GM19328 (cell line): ENCODE results near the gene ABLIM2.

Experiments used
- ATAC-seq: cut with Tn5 transposase; IDR thresholded peaks from one replicate; pipeline ENCODE4 v1.9.1; 2021; ENCODE audit warnings: mild to moderate bottlenecking, moderate library complexity; ENCODE audit not compliant: unreplicated experiment

Gene ABLIM2

DNA sequence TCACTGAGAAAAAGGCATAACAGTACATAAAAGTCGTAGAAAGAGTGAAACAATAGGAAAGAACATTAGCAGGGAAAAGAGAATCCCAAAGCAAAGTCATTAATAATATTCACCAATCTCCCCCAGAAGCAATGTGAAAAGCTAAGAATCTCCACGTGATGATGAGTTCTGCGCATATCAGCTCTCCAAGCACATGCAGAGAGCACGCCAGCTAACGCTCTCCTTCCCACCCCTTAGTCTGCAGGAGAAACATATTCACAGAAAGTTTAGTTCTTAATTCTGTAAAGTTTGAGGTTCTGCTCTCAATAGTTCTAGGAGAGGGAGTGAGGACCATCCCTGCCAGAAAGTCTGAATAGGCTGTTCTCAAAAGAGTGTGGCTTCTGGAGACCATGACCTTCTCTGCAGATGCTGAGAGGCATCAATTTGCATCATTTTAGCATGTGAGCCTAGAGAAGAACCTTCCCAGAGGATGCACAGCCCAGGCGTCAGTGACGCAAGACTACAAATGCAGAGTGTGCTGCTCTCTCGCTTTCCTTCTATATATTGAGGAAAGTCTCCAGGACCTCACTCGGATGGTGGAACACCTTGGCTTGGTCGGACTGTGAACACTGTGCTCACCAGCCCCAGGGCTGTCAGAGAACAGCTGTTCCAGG lies 167.7 kb downstream of the ABLIM2 start:
- no peak for ATAC-seq

DNA sequence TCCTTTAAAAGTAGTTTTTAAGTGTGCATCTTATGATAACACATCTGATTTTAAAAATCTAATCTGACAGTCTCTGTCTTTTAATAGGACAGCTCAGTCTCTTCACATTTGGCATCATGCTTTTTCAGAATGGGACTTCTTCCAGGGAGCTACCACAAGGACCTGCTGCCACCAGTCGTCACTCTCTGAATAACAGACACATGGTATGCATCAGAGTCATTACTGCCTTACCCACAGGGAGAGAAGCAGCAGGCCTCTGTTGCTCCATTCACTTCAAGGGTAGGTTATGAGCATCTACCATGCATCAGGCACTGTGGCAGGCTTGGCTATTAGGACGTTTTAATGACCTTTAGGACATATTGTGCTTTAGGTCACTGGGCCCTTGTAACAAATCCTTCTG lies 169.0 kb downstream of the ABLIM2 start:
- no peak for ATAC-seq

DNA sequence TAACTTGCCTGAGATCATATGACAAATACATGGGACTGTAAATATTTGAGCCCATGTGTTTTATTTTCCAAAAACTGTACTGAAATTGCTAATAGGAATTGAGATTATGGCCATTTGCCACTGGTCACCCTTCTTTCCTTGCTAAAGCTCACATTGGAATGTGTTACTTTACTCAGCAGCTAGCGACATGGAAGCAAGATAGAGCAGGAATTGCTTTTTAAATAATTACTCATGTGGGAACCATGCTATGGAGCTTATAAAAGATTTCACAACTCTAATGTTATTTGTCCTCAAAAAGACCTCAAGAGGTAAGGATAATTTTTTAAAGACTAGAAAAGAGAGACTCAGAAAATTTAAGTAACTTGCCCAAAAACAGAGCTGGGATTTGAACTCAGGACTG lies 170.2 kb downstream of the ABLIM2 start:
- no peak for ATAC-seq

DNA sequence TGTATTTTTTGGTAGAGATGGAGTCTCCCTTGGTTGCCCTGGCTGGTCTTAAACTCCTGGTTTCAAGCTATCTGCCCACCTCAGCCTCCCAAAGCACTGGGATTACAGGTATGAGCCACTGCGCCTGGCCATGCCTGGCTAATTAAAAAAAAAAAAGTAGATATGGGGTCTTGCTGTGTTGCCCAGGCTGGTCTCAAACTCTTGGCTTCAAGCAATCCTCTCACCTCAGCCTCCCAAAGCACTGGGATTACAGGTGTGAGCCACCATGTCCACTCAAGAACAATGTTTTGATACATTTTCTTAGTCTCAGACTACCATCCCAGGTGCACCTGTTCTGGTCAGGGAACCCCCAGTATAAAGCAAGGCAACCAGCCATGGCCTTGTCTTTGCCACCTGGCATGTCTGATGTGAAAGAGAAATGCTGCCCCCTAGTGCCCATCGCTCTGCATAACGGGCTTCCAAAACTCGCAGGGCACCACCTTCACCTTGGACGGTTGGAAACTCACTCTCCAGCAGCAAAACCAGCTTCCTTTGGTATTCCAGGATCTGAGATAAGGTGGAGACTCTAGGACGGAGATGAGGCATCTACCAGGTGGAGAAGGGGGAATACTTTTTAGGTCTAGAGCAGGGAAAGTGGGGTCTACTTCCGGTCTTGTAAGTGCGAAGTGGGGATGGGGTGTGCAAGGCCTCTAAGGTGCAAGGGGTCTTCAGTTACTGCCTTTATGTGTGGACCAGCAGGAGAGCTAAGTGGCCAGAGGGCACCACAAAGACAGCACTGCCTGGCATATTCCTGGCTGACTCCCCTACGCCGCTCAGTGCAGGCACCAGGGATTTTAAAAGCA lies 171.2 kb downstream of the ABLIM2 start:
- peak; percentile 59 for ATAC-seq

DNA sequence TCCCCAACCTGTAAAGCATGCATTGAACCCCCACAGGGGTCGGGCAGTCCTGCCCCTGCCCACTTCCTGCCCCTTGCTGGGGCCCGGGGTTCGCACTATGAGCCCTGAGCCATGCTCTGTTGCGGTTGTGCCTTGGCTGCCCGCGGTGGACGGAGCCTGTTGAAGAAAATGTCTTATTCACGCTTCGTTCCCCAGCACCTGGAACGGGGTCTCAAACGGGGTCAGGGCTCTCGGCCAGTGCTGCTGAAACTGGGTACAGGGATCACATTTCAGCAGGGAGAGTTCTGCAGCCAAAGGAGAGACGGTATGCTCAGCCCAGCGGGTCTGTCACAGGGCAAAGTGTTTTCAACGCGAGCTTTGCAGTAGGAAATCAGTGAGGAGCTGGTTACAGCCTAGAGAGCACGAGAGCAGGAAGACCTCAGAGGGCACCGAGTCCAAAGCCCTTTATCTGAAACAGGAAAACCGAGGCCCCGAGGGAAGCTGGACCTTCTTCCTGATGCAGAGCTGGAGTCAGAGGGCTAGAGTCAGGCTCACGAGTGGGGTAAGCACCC lies 172.6 kb downstream of the ABLIM2 start:
- no peak for ATAC-seq

DNA sequence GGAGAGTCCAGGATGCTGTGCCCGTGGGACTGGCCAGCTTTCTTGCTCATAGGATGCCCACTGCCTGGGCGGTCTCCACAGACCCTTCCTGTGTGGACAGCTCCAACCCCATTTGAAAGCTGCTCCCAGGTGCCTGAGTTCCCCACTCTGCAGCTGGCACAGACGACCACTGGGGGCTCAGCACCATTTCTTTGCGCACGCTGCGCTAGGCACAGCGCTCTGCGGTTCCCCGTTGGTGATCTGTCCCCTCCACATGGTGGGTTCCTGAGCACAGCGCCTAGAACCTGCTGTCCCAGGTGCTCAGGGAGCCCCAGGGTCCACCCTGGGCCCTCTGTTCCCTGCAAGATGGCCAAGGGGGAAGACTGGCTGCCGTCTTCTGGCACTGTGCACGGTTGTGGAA lies 173.5 kb downstream of the ABLIM2 start:
- ATAC-seq: no peak

DNA sequence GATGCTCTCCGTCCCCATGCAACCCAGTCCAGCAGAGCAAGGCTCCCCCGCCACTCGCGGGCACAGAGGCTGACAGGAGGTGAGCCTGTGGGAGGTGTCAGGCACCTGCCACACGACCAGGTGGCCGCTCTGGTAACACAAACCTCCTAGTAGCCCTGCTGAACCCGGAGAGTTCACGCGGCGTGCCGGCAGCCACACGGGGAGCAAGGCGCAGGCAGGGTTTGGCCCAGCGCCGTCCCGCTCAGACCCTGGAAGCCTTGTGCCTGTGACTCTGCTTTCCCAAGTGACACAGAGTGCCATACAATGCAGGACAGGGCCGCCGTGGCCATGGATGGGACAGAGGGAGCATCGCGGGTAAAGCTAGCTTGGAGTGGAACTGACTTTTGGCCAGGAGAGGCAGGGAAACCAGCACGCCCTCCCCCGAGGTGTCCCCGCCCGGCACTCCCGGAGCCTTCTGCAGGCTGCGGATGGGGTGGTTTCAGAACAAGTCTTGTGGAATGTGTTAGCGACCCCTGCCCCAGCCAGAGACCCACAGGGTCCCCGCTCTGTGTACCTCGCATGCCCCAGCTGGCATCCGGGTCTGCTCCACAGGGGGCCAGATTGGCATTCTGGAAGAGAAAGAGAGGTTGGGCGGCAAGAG lies 174.2 kb downstream of the ABLIM2 start:
- no peak for ATAC-seq

DNA sequence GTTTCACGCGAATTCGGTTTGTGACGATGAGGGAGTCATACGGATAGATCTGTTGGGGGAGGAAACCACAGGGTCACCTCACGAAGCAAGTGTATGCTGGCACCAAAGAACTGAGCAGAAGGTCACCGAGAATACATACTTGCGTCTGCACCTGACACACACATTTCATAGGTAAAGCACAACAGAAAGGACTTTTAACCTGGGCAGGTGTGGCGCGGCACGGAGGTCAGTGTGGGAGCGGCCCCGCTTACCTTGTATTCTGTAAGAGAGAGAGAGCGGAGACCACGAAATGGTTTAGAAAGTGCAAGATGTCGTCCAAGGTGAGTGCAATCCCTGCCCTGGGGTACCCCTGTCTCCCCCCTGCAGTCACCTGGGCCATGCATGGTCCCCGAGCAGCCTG lies 175.3 kb downstream of the ABLIM2 start:
- no peak for ATAC-seq

DNA sequence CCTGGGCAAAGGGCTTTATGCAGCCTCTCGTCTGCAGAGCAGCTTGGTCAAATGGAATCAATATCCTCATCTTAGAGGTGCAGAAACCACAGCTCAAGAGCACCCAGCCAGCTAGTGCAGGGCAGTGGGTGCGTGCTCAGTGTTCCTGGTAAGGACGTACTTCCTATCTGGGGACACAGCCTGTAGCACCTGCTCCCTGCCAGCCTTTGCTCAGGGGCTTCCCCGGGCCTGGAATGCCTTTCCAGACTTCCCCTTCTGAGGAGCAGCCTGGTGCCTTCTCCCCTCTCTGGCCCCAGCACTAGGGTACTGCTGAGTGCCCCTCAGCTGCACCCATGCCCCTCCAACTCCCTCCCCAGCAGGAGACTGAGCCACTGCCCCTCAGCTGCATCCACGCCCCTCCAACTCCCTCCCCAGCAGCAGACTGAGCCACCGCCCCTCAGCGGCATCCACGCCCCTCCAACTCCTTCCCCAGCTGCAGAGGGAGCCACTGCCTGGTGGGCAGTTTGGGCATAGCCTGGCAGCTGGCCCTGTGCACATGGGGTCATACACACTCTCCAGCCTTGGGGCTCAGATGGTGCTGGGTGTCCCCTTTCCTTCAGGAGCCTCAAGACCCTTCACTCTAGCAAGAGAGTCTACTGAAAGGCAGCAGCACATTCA lies 176.7 kb downstream of the ABLIM2 start:
- no peak for ATAC-seq

DNA sequence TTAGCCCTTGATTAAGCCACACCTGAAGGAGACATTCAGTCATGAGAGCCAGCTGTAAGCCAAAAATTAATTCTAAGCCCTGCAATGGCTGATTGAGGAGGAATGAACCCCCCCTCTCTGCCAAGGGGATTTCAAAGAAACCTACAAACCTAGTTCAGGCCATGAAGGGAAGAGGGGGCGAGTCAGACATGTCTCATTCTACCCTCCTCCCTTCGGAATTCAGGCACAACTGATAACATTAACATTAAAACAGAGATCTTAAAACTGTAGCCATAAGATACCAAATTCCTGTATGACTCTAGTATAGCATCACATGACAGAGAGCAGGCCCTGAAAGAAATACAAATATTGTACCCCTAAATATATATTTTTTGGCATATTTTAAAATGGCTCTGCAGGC lies 178.6 kb downstream of the ABLIM2 start:
- no peak for ATAC-seq

DNA sequence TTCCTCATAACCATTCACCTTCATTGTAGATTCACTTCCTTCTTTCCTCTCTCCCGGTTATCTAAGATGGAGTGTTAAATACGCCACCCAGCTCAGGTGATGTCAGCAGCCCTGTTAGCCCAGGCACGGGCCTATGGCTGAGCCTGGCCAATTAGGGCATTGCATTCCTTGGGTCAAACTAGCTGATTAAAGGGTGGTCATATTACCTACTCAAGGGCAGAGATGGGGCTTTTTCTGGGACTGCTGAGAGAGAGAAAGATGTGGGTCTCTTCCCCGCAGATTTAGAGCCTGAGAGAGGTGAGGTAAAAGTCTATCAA lies 179.0 kb downstream of the ABLIM2 start:
- ATAC-seq: no peak

DNA sequence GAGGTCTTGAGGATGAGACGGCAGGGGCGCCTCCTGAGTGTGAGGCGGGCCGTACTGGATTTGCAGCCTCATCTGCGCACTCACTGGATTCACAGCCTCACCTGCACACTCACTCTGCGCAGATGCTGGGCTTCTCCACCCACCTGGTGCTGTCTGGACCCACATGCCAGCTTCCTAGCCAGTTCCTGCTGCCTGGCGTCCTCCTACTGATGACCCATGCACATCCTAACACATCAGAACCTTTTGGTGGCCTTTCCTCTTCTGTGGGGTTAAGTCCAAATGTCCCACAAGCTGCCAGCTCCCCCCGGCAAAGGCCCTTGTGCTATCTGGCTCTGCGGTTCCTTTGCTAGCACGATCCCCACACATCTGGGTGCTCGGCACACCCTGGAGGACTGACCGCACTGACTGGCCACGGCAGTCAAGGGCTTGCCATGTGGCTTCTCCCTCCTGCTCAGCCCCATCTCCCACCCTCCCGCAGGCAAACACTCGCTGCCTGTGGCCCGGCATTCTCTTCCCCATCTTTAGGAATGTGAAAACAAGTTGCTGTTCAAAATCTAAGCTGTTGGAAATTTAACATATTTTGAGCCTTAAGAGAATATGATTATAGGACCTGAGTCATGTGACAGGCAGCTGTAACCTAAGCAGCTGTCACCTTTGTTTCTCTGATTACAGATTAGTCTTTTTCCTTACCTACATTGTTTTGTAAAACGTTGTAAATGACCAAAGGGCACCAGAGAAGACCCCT lies 179.5 kb downstream of the ABLIM2 start:
- ATAC-seq: no peak

DNA sequence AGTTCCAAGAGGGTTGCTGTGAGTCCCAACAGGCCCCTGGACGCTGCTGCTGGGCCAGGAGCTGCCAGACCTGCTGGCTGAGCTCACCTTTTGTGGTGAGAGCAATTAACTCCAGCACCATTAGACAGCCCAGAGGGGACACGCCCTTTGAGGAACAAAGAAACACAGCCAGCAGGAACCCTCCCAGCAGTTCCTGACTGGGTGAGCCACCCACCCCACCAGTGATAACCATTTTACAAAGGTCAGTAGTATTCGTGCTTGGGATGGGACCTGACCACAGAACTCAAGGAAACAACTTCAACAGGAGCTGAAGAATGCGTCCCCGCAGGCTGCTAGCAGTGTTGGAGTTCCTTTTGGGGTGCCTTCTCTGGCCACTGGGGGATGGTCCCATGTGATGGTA lies 180.1 kb downstream of the ABLIM2 start:
- no peak for ATAC-seq

DNA sequence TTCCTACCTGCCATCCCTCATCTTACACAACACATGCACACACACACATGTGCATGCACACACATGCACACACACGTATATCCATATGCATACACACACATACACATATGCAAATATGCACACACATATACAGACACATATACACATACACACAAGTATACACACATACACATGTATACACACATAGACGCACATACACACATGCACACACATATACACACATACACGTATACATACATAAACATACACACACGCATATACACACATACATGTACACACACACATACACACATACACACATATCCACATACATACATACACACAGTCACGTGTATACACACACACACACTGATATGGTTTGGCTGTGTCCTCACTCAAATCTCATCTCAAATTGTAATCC lies 182.0 kb downstream of the ABLIM2 start:
- ATAC-seq: no peak

DNA sequence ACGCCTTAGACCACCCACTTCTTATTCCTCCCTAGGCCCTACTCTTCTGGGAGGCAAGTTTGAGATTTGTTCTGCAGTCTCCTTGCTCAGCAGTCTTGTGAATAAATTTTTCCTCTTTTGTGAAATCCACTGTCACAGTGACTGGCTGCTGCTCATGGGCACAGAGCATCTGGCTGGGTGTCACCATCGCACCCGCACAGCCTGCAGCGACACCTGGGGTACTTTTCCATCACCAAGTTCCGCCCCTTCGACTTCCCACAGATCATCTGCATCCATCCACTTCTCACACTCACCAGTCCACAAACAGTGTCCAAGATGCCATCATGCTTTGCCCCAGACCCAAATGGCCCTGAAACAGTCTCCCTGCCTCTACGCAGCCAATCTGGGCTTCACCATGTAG lies 182.6 kb downstream of the ABLIM2 start:
- ATAC-seq: no peak

DNA sequence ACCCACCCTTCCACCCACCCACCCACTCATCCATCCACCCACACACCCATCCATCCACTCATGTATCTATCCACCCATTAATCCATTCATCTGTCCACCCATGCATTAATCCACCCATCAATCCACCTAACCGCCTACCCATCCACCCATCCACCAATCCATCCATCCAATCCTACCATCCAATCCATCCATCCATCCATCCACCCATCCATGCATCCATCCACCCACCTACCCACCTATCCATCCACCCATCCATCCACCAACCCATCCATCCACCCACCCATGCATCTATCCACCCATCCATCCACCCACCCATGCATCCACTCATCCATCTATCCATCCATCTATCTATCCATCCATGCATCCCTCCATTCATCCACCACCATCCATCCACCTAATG lies 184.2 kb downstream of the ABLIM2 start:
- no peak for ATAC-seq

DNA sequence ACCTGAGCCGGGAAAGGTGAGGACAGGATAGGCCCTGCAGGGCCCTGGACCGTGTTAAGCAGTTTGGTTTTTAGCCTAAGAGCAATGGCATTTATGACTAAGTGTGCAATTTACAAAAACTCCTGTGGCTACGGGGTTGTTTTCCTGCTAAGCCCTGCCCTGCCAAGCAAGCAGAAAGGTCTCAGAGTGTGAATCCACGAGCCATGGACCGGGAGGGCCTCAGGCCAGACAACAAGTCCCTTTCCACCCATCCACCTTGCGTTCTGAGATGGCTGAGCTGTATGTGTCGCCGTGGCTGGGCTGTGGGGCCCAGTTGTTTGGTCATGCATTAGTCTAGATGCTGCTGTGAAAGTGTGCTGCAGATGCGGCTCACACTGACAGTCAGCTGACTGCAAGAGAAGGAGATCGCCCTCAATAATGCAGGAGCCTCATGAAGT lies 185.1 kb downstream of the ABLIM2 start:
- no peak for ATAC-seq

DNA sequence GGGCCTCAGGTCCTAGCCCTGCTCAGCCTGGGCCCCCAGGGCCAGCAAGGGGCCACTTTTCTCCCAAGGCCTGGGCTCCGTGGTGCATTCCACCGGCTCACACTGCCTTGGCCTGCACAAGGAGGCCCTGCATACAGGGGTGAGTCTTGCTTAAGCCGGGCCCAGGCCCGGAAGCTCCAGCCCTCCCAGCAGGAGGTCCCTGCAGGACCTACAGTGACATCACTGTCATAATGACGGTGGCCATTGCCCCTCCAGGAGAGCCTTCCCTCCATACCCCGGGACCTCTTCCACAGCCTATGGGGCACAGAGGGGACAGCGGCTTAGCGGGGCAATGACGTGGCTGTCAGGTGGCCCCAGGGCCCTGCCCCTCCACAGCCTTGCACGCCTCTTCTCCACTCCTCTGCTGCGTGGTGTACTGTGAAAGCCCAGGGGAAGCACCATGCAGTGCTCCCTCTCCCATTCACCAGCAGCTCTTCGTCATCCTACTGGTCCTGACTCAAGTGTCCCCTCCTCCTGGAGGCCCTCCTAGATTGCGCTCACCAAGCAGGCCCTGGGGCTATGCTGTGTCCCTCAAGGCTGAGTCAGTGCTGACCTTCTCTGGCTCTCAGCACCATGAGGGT lies 186.6 kb downstream of the ABLIM2 start:
- ATAC-seq: no peak

DNA sequence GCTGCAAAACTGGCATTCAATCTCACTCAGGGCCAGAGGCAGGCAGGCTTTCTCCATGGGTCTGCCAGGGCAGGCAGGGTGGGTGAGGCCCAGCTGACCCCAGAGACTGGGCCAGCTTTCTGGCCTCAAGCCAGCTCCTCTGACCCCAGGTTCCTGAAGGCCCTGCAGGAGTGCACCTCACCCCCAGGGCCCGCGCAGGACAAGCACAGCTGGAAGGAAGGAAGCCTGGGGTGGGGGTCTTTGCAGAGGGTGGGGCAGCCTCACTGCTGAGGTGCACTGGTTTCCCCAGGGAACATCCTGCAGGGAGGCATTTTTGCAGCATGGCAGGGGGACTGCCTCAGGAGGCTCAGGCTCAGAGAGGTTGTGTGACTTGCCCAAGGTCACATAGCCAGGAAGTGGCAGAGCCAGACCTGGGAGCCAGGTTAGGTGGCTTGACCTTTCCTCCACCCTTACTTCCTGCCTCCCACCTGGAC lies 187.4 kb downstream of the ABLIM2 start:
- ATAC-seq: no peak

DNA sequence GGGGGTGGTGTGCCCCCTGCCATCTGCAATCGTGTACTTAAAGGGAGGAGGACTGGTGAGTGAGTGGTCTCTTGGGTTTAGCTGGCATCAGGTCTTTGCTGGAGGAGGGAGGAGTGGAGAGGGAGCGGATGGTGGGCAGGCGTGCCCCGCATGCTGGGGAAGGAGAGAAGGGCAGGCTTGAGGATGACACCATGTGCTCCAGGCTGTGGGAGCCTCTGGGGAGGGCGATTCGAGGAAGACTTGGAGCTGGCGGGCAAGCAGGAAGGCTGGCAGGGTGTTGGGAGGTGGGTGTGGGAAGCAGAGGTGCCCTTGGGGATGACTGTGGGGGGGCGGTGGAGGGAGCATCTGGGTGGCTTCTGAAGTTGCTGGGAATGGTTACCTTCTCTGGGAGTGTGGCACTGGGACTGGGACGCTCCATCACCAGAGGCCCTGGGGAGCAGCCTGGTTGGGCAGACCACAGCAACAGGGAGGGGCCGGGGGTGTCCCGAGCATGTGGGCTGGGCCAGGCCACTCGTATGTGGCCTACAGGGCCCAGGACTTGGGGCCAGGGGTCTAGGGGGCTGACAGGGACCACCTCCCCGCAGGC lies 188.2 kb downstream of the ABLIM2 start:
- no peak for ATAC-seq
